Measurements from ENCODE around the gene NDUFA7.
"Not testable (repeated sequence)": the region's sequence is repeated elsewhere in the genome, so short reads cannot be mapped to it uniquely, and the experiment has no call there.

NDUFA7 gene

DNA sequence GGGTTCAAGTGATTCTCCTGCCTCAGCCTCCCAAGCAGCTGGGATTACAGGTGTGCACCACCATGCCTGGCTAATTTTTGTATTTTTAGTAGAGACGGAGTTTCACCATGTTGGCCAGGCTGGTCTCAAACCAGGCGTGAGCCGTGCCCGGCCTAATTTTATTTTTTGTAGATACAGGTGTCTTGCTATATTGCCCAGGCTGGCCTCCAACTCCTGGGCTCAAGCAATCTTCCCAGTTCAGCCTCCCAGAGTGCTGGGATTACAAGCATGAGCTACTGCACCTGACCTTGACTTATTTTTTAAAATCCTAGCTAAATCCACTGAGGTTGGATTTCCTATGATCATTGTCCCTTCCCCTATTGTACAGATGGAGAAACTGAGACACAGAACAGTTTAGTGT lies 20.3 kb upstream of the NDUFA7 start:
- not testable (repeated sequence) for DNase-seq

DNA sequence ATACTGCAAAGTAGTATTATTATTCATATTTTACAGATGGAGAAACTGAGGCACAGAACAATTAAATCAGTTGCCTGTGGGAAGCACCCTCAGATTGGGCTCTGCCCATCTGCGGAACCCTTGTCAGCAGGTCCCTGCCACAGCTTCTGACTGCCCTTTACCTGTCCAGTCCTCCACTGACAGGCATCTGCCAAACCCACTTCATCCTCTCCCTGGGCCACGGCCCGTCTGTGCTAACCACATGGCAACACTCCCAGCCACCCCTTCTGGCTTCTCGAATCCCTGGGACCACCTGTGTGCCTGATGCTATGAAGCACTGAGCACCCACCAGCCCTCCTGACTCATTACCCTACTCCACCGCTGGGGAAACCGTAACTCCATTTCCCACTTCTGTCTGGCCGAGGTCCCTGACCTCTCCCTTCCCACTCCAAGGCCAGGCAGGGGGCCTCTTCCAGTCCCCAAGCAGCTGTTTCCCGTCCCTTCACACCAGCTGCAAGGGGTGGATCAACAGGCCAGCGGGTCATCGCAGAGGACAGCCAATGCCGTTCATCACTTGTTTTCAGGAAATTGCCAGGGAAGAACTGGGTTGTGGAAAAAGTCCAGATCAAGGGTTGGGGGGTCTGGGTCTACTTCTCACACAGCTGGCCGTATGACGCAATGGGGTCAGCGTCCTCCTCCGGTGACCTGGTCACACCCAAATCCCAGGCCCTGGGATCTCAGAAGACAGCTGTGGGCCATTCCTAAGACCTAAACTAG lies 19.3 kb upstream of the NDUFA7 start:
- no peak for DNase-seq

DNA sequence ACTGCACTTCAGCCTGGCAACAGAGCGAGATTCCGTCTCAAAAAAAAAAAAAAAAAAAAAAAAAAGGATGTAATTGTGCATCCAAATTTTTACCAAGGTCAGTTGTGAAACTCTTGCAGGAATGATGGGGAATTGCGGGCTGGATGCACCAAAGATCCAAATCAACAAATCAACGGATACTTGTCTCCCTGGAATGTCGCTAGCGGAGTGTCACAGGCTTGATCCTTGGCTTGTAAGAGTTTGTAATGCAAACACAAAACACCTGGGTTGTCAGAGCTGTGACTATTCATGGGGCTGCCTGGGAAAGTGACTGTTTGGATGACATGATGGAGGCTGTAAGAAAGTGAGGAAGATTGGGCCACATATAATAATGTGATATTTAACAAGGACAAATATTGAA lies 17.7 kb upstream of the NDUFA7 start:
- DNase-seq: no peak

GRCh38 chr19:8337728-8338127 lies 16.6 kb upstream of the NDUFA7 start:
- no peak for DNase-seq

DNA sequence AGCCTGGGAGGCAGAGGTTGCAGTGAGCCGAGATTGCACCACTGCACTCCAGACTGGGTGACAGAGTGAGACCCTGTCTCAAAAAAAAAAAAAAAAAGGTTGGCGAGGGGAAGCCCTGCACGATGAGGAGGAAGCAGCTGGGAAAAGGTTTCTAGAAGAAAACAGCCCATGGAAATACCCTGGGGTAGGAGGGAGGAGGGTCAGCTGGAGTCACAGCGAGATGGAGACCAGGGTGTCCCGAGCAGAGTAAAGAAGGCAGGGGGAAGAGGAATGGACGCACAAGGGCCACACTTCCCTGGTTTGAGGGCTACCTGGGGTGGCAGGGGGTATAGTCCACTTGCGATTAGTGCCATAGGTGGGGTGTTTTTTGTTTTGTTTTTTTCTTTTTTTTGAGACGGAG lies 15.5 kb upstream of the NDUFA7 start:
- DNase-seq: no peak

- no peak for DNase-seq
Observed at GRCh38 chr19:8336072-8336569, 14.9 kb upstream of the NDUFA7 start.

DNA sequence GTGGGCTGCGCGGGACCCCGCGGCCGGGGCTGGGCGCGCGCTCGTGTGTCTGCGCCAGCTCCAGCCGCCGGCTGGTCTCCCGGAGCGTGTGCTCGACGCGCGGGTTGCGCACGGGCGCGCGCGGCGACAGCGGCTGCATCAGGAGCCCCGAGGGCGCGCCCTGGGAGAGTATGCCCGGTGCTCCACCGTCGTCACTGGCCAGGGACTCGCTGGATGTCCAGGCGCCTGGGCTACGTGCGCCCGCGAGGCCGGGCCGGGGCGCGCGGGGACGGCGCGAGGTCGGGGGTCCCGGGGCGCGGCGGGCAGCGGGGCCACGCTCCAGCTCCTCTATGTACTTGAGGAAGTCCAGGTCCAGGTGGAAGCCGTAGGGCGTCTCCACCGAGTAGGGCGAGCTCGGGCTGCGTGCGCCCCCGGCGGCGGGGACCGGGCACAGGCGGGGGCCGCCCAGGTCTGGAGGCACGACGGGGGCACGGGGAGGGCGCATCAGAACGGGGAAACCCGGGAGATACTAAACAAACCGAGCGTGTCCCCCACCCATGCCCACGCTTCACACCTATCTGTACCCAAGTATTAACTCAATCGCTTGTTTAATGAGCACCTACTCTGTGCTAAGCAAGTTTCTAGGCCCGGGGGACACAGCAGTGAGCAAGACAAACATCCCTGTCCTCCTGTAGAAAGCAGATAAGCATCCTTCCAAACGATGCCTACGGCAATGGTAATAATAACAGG lies 14.3 kb upstream of the NDUFA7 start:
- no peak for DNase-seq

DNA sequence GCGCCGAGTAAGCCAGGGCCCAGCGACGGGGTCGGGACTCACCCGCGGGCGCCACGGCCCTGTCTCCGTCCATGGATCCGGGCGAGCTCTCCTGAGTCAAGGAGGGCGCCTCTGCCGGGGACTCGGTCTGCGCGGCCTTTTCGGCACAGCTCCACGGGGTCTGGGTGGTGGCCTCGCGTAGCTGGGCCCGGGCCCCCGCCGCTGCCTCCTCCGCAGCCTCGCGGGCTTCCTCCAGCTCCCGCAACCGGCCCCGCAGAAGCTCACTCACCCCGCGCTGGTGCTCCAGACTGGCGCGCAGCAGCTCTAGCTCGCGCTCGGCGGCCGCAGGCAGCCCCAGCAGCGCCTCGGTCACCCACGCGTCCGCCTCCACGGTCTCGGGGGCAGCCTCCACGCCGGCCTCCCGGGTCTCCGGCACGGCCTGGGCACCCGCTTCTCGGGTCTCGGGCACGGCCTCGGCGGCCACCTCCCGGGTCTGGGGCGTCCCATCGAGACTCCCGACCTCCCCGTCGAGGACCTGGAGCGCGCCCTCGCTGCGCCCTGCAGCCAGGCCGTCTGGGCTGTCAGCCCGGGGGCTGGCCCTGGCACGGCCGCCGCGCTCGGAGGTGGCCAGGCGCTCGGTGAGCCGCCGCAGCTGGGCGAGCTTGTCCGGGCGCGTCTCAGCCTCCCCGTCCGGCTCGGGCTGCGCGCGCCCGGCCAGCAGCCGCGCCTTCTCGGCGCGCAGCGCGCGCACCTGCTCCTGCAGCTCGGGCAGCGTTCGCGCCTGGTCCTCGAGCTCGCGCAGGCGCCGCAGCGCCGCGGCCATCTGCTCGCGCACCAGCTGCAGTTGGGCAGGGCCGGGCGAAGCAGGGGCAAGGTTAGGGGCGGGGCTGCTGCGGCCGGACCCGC lies 13.5 kb upstream of the NDUFA7 start:
- peak; percentile 54 for DNase-seq

GRCh38 chr19:8333767-8334457 lies 12.7 kb upstream of the NDUFA7 start:
- DNase-seq: no peak

GRCh38 chr19:8332976-8333766 lies 12.0 kb upstream of the NDUFA7 start:
- no peak for DNase-seq

GRCh38 chr19:8331263-8331845 lies 10.2 kb upstream of the NDUFA7 start:
- no peak for DNase-seq

GRCh38 chr19:8329996-8330395 lies 8.8 kb upstream of the NDUFA7 start:
- DNase-seq: no peak

GRCh38 chr19:8325454-8325853 lies 4.3 kb upstream of the NDUFA7 start:
- DNase-seq: no peak

DNA sequence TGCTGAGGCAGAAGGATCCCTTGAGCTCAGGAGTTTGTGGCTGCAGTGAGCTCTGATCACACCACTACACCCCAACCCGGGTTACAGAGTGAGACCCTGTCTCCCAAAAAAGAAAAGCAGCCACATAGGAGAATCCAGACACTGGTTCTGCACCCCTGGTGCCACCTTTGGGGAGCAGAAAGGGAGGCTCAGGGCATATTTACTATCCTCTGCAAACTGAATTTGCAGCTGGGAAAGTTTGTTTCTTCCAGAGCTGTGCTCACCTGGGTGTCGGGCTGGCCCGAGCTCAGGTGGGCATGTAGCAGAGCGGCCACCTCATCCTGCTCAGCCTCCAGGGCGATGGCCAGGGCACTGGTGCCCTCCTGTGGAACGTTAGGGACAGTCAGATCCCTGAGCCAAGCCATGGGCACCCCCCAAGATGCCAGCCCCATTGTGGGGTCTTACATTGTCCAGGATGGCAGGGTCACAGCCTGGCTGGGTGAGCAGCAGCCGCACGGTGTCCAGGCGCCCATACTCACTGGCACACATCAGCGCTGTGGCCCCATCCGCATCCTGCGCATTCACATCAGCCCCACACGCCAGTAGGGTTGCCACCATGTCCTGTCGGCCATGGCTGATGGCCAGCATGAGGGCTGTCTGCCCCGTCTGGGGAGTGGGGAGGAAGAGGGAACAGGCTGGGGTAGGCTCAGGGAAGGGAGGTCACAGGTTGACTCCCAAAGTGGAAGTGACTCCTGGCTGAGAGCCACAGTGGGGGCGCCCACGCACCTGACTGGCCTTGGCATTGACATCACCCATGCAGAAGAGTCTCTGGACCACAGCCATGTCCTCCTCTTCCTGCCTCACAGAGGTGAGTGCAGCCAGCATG lies 3.2 kb upstream of the NDUFA7 start:
- DNase-seq: no peak

DNA sequence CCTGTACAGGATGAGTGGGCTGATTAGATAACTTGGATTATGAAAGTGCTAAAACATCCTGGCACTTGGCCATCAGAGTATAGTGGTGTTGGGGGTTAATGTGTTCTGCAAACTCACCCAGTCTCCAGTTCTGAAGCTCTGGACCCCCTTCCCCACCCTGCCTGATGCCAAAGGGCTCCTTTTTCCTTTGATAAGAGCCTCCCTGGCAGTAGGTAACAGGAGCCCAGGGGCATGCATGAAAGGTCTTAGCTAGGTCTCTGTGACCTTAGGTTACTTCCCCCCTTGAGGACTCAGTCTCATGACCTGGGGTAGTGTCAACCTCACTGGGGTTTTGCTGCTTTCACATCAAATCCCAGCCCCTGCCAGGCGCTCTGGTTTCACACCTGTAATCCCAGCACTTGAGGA lies 2.6 kb upstream of the NDUFA7 start:
- DNase-seq: no peak

DNA sequence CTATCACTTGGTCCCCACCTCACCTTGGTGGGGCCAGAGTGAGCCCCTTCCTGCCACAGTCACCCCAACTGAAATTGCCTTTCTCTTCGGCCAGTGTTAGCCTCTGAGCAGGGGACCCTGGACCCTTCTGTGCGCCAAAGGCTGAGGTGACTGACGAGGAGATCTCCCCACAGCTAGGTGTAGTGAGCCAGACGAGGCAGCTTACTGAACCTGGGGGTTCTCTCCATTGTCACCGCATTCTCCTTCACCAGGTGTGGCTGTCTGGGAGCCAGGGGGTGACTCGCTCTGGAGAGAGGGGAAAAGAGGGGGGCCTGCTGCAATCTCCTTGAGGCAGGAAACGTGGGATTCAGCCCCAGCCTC lies 1.4 kb upstream of the NDUFA7 start:
- DNase-seq: no peak

DNA sequence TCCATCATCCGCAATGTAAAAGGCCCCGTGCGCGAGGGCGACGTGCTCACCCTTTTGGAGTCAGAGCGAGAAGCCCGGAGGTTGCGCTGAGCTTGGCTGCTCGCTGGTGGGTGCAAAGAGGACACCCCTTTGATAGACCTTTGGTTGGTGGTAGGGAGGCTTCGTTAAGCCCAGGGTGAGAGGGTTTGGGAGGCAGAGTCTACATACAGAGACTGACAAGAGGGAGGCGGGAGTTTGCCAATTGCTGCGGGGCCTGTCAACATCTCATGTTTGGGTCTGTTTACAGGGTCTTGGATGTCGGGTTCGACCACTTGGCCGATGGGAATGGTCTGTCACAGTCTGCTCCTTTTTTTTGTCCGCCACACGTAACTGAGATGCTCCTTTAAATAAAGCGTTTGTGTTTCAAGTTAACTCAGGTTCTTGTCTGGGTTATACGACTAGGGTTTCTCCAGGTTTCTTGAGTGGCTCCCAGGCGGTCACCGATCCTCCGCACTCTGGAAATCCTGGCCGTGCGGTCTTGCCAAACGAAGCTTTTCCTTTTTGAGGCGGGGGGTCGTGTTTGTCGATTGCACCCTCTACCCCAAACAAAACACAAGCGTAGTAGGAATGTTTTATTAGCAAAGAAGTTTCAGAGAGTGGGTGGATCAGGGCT lies 937 bp upstream of the NDUFA7 start:
- DNase-seq: no peak

DNA sequence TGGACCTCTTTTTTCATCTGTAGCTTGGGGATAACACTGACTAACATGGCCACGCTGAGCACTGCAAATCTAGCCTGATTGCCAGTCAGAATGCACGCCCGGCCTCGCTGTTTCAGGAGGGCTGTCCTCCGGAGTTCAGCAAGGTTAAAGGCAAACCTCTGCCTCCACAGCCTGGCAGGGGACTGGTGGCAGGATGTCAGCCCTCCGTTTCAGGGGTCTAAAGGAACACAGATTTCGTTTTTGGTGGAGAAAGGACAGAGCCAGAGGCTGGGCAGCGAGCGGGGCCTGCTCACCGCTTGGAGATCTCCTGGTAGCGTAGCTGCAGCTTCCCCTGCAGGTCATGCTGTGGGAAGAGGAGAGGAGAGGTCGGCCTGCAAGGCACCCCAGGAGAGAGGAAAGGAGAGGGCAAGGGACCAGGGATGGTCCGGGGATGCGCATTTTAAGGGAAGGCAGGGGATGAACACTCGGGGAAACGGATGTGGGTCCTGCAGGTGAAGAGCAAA lies 560 bp downstream of the NDUFA7 start:
- no peak for DNase-seq

- DNase-seq: no peak
Observed at GRCh38 chr19:8319807-8320520, 1.2 kb downstream of the NDUFA7 start.
